GM19397 (cell line): ENCODE results near the gene TNRC6C.
"Not testable (repeated sequence)": the region's sequence is repeated elsewhere in the genome, so short reads cannot be mapped to it uniquely, and the experiment has no call there.

Source experiments
- ATAC-seq: cut with Tn5 transposase; IDR thresholded peaks from one replicate; pipeline ENCODE4 v1.9.1; 2021; ENCODE audit warnings: mild to moderate bottlenecking, moderate library complexity; ENCODE audit not compliant: unreplicated experiment

TNRC6C gene

GRCh38 chr17:77961741-77962140 lies 3.2 kb downstream of the TNRC6C start:
- ATAC-seq: no peak

- ATAC-seq: no peak
Measured at GRCh38 chr17:77962348-77962747, 3.8 kb downstream of the TNRC6C start.

- ATAC-seq: no peak
Measured at GRCh38 chr17:77963441-77963840, 4.9 kb downstream of the TNRC6C start.

- ATAC-seq: no peak
Measured at GRCh38 chr17:77965352-77965751, 6.8 kb downstream of the TNRC6C start.

- ATAC-seq: no peak
Measured at GRCh38 chr17:77966476-77966875, 8.0 kb downstream of the TNRC6C start.

- ATAC-seq: no peak
Measured at GRCh38 chr17:77968788-77969187, 10.3 kb downstream of the TNRC6C start.

GRCh38 chr17:77972271-77972670 lies 13.8 kb downstream of the TNRC6C start:
- not testable (repeated sequence) for ATAC-seq

- no peak for ATAC-seq
Measured at GRCh38 chr17:77973953-77974352, 15.4 kb downstream of the TNRC6C start.

GRCh38 chr17:77974396-77974795 lies 15.9 kb downstream of the TNRC6C start:
- ATAC-seq: no peak

GRCh38 chr17:77982430-77982829 lies 23.9 kb downstream of the TNRC6C start:
- ATAC-seq: not testable (repeated sequence)

GRCh38 chr17:77990301-77990700 lies 31.8 kb downstream of the TNRC6C start:
- ATAC-seq: no peak

GRCh38 chr17:77993735-77994134 lies 35.2 kb downstream of the TNRC6C start:
- not testable (repeated sequence) for ATAC-seq

- no peak for ATAC-seq
Measured at GRCh38 chr17:77995146-77995852, 36.8 kb downstream of the TNRC6C start.

- no peak for ATAC-seq
Measured at GRCh38 chr17:77996256-77996655, 37.8 kb downstream of the TNRC6C start.

GRCh38 chr17:77999413-78000173 lies 41.1 kb downstream of the TNRC6C start:
- ATAC-seq: no peak

GRCh38 chr17:78000341-78000740 lies 41.8 kb downstream of the TNRC6C start:
- ATAC-seq: no peak

- no peak for ATAC-seq
Measured at GRCh38 chr17:78001182-78001581, 42.7 kb downstream of the TNRC6C start.

- no peak for ATAC-seq
Measured at GRCh38 chr17:78001612-78002011, 43.1 kb downstream of the TNRC6C start.

- ATAC-seq: no peak
Measured at GRCh38 chr17:78002166-78002565, 43.7 kb downstream of the TNRC6C start.

GRCh38 chr17:78005452-78006171 lies 47.1 kb downstream of the TNRC6C start:
- no peak for ATAC-seq

- ATAC-seq: no peak
Measured at GRCh38 chr17:78006338-78006737, 47.8 kb downstream of the TNRC6C start.

- ATAC-seq: no peak
Measured at GRCh38 chr17:78007647-78008046, 49.1 kb downstream of the TNRC6C start.
